Skeletal muscle cell (primary cell): Measurements from ENCODE around the gene TAS2R39.

ENCODE experiments used
- DNase-seq: peaks from one replicate; pipeline ENCODE4 v3.0.0-alpha.2; 2010; ENCODE audit warnings: low read depth
- H3K4me3 ChIP-seq: 2 replicates; pipeline ENCODE4 v1.5.1; 2011; ENCODE audit warnings: low read depth, mild to moderate bottlenecking, control low read depth, low read length, moderate library complexity

The TAS2R39 gene

GRCh38 chr7:143214789-143215679 lies 31.8 kb downstream of the TAS2R39 start:
- peak; percentile 48 for DNase-seq
- H3K4me3 ChIP-seq, result no peak overlapping the region

- no peak for DNase-seq
- H3K4me3 ChIP-seq, result no peak overlapping the region
These were observed 32.9 kb downstream of the TAS2R39 start for GRCh38 chr7:143216151-143216550.

DNA sequence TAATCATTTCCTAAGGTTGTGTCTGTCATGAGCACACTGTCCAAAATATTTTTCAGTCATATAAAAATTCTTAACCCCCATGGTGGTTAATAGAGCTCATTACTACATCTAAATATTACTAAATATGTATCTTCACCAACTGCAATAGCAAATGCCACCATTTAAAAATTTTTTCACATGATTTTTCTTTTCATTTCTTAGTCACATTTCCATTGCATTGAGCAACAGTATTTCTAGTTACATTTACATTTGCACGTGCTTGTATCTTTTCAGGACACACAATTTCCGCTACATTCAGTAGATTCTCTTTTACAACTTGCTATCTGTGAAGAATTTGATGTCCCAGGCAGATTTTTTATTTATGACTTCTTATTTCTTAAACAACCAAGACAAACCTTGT lies 33.5 kb downstream of the TAS2R39 start:
- no peak overlapping the region for H3K4me3 ChIP-seq
- DNase-seq, result no peak

DNA sequence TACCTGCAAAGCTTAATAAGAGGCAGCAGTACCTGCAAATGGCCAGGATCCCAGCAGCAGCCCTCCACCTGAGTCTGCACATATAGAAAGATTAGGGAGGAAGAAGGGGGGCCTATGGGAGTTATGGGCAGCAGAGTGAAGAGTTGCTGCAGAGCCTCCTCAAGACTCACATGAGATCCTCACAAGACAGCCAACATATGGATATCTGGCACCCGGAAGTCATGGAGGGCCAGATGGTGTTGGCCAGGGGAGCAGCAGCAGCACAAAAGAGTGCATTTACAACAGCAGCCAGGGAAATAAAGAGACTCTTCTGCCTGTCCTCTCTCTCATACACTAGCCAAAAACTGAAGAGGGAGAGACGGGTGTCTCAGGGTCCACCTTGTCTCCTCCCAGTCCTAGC lies 34.6 kb downstream of the TAS2R39 start:
- H3K4me3 ChIP-seq, result no peak overlapping the region
- DNase-seq, result no peak

- no peak for DNase-seq
- H3K4me3 ChIP-seq, result no peak overlapping the region
These were observed 38.1 kb downstream of the TAS2R39 start for GRCh38 chr7:143221286-143221685.

DNA sequence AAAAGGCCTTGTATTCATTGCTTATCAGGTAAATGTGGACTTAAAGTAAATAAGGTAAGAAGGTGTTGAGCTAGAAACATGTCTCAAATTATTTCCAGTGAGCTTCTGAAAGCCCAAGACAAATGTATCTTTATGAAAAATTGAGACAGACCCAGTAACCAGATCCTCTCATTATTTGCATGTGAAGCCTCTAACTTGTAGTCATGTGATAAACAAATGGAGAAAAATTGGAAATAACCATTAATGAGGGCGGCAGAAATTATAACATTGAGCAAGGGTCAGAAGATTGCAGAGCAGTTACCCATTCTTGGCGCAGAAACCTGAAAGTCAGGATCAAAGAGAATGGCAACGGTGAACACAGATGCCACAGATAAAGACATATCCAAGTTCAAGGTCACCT lies 38.5 kb downstream of the TAS2R39 start, which contains the start of gene TAS2R40:
TAS2R40 (plus strand) TSS at position 301 of the 400 bp plus-strand sequence; CDS start at position 343, 42 bp downstream.
- DNase-seq, result no peak
- H3K4me3 ChIP-seq, result no peak within 1 kb of the TSS

GRCh38 chr7:143222782-143223181 lies 39.6 kb downstream of the TAS2R39 start:
- DNase-seq, result no peak

DNA sequence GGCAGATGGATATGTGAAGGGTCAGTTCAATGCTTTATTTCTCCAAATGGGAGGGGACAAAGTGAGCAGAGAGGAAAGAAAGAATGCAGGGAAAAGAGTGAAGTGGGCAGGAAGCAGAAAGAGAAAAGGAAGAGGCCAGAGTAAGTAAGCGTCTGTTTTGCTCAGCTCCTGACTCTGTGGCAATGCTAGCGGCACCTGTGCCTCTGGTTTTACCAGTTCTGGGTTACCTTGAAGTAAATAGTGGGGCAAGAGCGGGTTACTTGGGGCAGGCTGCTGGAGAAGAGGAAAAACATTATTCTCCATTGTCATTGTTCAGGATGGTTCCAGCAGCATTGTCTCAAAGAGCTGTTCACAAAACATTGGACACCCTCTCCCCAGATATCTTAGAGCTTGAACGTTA lies 40.6 kb downstream of the TAS2R39 start:
- no peak for DNase-seq
- no peak overlapping the region for H3K4me3 ChIP-seq

More at GRCh38 chr7:143222782-143223181, 39.6 kb downstream of the TAS2R39 start:
- no peak overlapping the region for H3K4me3 ChIP-seq

GRCh38 chr7:143225047-143225446 lies 41.8 kb downstream of the TAS2R39 start:
- no peak overlapping the region for H3K4me3 ChIP-seq
- DNase-seq, result no peak

DNA sequence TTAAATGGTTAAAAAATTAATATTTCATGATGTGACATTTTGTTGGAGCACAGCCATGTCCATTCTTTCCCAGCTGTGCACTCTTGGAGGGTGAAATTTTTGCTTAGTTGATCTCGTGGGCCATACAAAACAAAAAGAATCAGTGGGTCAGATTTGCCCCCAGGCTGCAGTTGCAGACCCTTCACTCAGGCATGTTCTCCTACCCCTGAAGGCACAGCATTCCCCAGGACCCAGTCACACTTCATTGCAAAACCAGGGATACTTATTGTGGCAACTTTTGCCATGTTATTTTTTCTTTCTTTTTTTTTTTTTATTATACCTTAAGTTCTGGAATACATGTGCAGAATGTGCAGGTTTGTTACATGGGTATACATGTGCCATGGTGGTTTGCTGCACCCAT lies 44.6 kb downstream of the TAS2R39 start:
- no peak overlapping the region for H3K4me3 ChIP-seq
- no peak for DNase-seq

DNA sequence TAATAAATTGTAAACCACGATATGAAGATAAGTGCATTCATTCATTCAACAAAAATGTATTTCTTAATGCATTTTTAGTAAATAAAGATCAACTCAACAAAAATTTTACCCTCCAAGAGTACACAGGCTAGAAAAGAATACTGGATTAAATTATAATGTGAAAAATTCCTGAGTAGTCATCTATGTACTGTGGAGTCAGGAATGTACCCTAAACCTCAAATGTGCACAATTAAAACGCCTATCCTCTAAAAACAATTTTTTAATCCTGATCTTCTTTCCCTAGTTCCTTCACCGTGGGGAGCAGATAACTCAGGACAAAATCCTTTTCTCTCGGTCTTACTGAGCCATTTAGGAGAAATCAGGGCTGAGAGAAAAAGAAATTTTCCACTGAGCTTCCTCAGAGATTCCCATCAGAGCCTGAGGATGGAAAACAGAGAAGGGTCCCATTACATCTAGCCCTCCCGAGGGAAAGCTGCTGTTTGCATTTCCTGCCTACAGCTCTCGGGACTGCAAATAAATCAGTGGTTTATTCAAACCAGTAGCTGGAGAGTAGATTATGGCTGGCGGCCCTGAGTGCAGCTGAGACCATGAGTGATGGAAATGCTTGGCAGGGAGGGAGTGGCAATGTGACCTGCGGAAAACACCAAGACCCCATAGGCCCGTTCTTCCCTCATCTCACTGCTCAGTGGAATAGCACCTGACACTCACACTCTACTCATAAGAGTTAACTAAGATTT lies 46.0 kb downstream of the TAS2R39 start:
- no peak overlapping the region for H3K4me3 ChIP-seq
- DNase-seq, result no peak

- DNase-seq, result no peak
- H3K4me3 ChIP-seq, result no peak overlapping the region
These were observed 47.6 kb downstream of the TAS2R39 start for GRCh38 chr7:143230602-143231457.
